Measurements from ENCODE around the gene NOS1.
A peak's percentile ranks its signal among the peaks of the same experiment; 100 is the strongest.

Gene NOS1

GRCh38 chr12:117367006-117367638 is 5.7 kb upstream of the NOS1 start:
- DNase-seq (ENCODE audit: low read depth), result peak; percentile 77
- TF ChIP-seq CTCF (IDR thresholded peaks at IDR 0.05; ENCODE audit: insufficient read depth, low read depth, low read length, missing control alignments), result peak; percentile 92
- no peak overlapping the region for H3K4me3 ChIP-seq (ENCODE audit: low read length)

GRCh38 chr12:117365049-117365616 is 3.7 kb upstream of the NOS1 start:
- no peak overlapping the region for H3K4me3 ChIP-seq (ENCODE audit: low read length)
- DNase-seq (ENCODE audit: low read depth), result no peak
- TF ChIP-seq CTCF (IDR thresholded peaks at IDR 0.05; ENCODE audit: insufficient read depth, low read depth, low read length, missing control alignments), result no peak

- TF ChIP-seq CTCF (IDR thresholded peaks at IDR 0.05; ENCODE audit: insufficient read depth, low read depth, low read length, missing control alignments), result peak; percentile 12
- no peak for DNase-seq (ENCODE audit: low read depth)
- H3K4me3 ChIP-seq (ENCODE audit: low read length), result no peak overlapping the region
Observed at GRCh38 chr12:117363953-117364486, 2.6 kb upstream of the NOS1 start.

- H3K4me3 ChIP-seq (ENCODE audit: low read length), result no peak overlapping the region
- no peak for TF ChIP-seq CTCF (IDR thresholded peaks at IDR 0.05; ENCODE audit: insufficient read depth, low read depth, low read length, missing control alignments)
- DNase-seq (ENCODE audit: low read depth), result no peak
Observed at GRCh38 chr12:117363056-117363662, 1.7 kb upstream of the NOS1 start.

GRCh38 chr12:117362391-117362790 is 965 bp upstream of the NOS1 start:
- no peak overlapping the region for H3K4me3 ChIP-seq (ENCODE audit: low read length)
- DNase-seq (ENCODE audit: low read depth), result no peak
- no peak for TF ChIP-seq CTCF (IDR thresholded peaks at IDR 0.05; ENCODE audit: insufficient read depth, low read depth, low read length, missing control alignments)

- no peak for TF ChIP-seq CTCF (IDR thresholded peaks at IDR 0.05; ENCODE audit: insufficient read depth, low read depth, low read length, missing control alignments)
- H3K4me3 ChIP-seq (ENCODE audit: low read length), result no peak overlapping the region
- no peak for DNase-seq (ENCODE audit: low read depth)
Observed at GRCh38 chr12:117361905-117362304, 479 bp upstream of the NOS1 start.

Data from epithelial cell of esophagus (primary cell).